HEK293 (cell line): ENCODE measurements around the gene PNPLA5.

ENCODE experiments used
- CTCF ChIA-PET: fragments of 350-600 bp; formaldehyde crosslinking; extraction: SDS; loops from one replicate; lab custom pipeline; 2021; ENCODE audit warnings: antibody characterized with exemption; lab: Yijun Ruan, JAX
- POLR2A ChIA-PET: fragments of 300-600 bp; formaldehyde crosslinking; extraction: SDS; loops from one replicate; lab custom pipeline; 2020; ENCODE audit warnings: antibody characterized with exemption, inconsistent platforms; lab: Yijun Ruan, JAX
- H3K27ac ChIP-seq: fragments of 200-500 bp; sonication (Bioruptor generic); 2 replicates; pipeline ENCODE4 v1.5.1; 2014; ENCODE audit warnings: low read depth, low read length, control low read depth, inconsistent platforms; ENCODE audit errors: extremely low read depth
- H3K36me3 ChIP-seq, 2 experiments: fragments of 200-500 bp in 1 of 2; sonication (Bioruptor generic) in 1 of 2; 1 replicate in 1 of 2; 2 replicates in 1 of 2; pipeline ENCODE4 v1.5.1; 2014 to 2017; ENCODE audit warnings: inconsistent platforms in 2 of 2, low read length in 2 of 2; ENCODE audit not compliant: control insufficient read depth in 2 of 2, insufficient read depth in 1 of 2
- H3K4me1 ChIP-seq: fragments of 200-500 bp; sonication (Bioruptor generic); 2 replicates; pipeline ENCODE4 v1.5.1; 2014; ENCODE audit warnings: mild to moderate bottlenecking, low read length, inconsistent platforms; ENCODE audit not compliant: control insufficient read depth, insufficient read depth
- H3K4me3 ChIP-seq: 2 replicates; pipeline ENCODE4 v1.5.1; 2011; ENCODE audit warnings: low read depth, mild to moderate bottlenecking, control low read depth, low read length, moderate library complexity
- H3K9me3 ChIP-seq: fragments of 200-500 bp; sonication (Bioruptor generic); 2 replicates; pipeline ENCODE4 v1.5.1; 2014; ENCODE audit warnings: low read depth, low read length, inconsistent platforms; ENCODE audit not compliant: control insufficient read depth, insufficient read depth
- BCL11B ChIP-seq: fragments of 450-650 bp; formaldehyde crosslinking; IDR thresholded peaks from 2 replicates; pipeline ENCODE4 v1.5.1; 2016; ENCODE audit warnings: low read depth, missing biosample characterization, missing genetic modification characterization
- BCL6B ChIP-seq: fragments of 450-650 bp; formaldehyde crosslinking; IDR thresholded peaks from 2 replicates; pipeline ENCODE4 v1.5.1; 2017; ENCODE audit warnings: missing biosample characterization, missing genetic modification characterization
- FEZF1 ChIP-seq: fragments of 450-650 bp; formaldehyde crosslinking; IDR thresholded peaks from 2 replicates; pipeline ENCODE4 v1.5.1; 2016; ENCODE audit warnings: missing biosample characterization, missing genetic modification characterization
- GLI2 ChIP-seq: fragments of 450-650 bp; formaldehyde crosslinking; IDR thresholded peaks from 2 replicates; pipeline ENCODE4; 2017; ENCODE audit warnings: missing biosample characterization, missing genetic modification characterization, low read depth, borderline replicate concordance
- HOXC10 ChIP-seq: sonication (generic); formaldehyde crosslinking; IDR thresholded peaks from 2 replicates; pipeline ENCODE4 v1.8.1; 2023; ENCODE audit warnings: mild to moderate bottlenecking, missing genetic modification reagents
- YY1 ChIP-seq: fragments of 450-650 bp; formaldehyde crosslinking; IDR thresholded peaks from 2 replicates; pipeline ENCODE4 v1.5.1; 2018; ENCODE audit warnings: missing biosample characterization, missing genetic modification characterization
- ZBTB20 ChIP-seq: fragments of 450-650 bp; formaldehyde crosslinking; IDR thresholded peaks from 2 replicates; pipeline ENCODE4 v1.5.1; 2016; ENCODE audit warnings: missing biosample characterization, missing genetic modification characterization
- ZFHX2 ChIP-seq: fragments of 450-650 bp; formaldehyde crosslinking; conservative IDR thresholded peaks from 2 replicates; pipeline ENCODE4 v1.5.1; 2016; ENCODE audit warnings: missing biosample characterization, missing genetic modification characterization
- ZFP41 ChIP-seq: fragments of 450-650 bp; formaldehyde crosslinking; IDR thresholded peaks from 2 replicates; pipeline ENCODE4 v1.5.1; 2016; ENCODE audit warnings: missing biosample characterization, missing genetic modification characterization, borderline replicate concordance
- ZFP69B ChIP-seq: fragments of 450-650 bp; formaldehyde crosslinking; IDR thresholded peaks from 2 replicates; pipeline ENCODE4 v1.5.1; 2016; ENCODE audit warnings: missing biosample characterization, missing genetic modification characterization
- ZNF146 ChIP-seq: fragments of 450-650 bp; formaldehyde crosslinking; IDR thresholded peaks from 2 replicates; pipeline ENCODE4 v1.5.1; 2016; ENCODE audit warnings: missing biosample characterization, missing genetic modification characterization
- ZNF157 ChIP-seq: fragments of 450-650 bp; formaldehyde crosslinking; IDR thresholded peaks from 2 replicates; pipeline ENCODE4 v1.5.1; 2016; ENCODE audit warnings: missing biosample characterization, missing genetic modification characterization
- ZNF175 ChIP-seq: fragments of 450-650 bp; formaldehyde crosslinking; IDR thresholded peaks from 2 replicates; pipeline ENCODE4 v1.5.1; 2016; ENCODE audit warnings: missing biosample characterization, missing genetic modification characterization
- ZNF184 ChIP-seq: fragments of 450-650 bp; IDR thresholded peaks from 2 replicates; pipeline ENCODE4 v1.5.1; 2018; ENCODE audit warnings: missing biosample characterization, mild to moderate bottlenecking, missing genetic modification characterization
- ZNF2 ChIP-seq: fragments of 450-650 bp; formaldehyde crosslinking; IDR thresholded peaks from 2 replicates; pipeline ENCODE4 v1.5.1; 2016; ENCODE audit warnings: missing biosample characterization, missing genetic modification characterization
- ZNF202 ChIP-seq: fragments of 450-650 bp; formaldehyde crosslinking; IDR thresholded peaks from 2 replicates; pipeline ENCODE4 v1.5.1; 2016; ENCODE audit warnings: missing biosample characterization, missing genetic modification characterization, borderline replicate concordance
- ZNF341 ChIP-seq: fragments of 450-650 bp; formaldehyde crosslinking; IDR thresholded peaks from 2 replicates; pipeline ENCODE4; 2016; ENCODE audit warnings: low read depth, missing biosample characterization, missing genetic modification characterization
- ZNF366 ChIP-seq: fragments of 450-650 bp; formaldehyde crosslinking; conservative IDR thresholded peaks from 2 replicates; pipeline ENCODE4 v1.5.1; 2016; ENCODE audit warnings: missing biosample characterization, missing genetic modification characterization
- ZNF37A ChIP-seq: fragments of 450-650 bp; IDR thresholded peaks from 2 replicates; pipeline ENCODE4 v1.5.1; 2018; ENCODE audit warnings: missing biosample characterization, missing genetic modification characterization
- ZNF488 ChIP-seq: fragments of 450-650 bp; formaldehyde crosslinking; IDR thresholded peaks from 2 replicates; pipeline ENCODE4 v1.5.1; 2016; ENCODE audit warnings: missing biosample characterization, missing genetic modification characterization
- ZNF510 ChIP-seq: fragments of 450-650 bp; formaldehyde crosslinking; IDR thresholded peaks from 2 replicates; pipeline ENCODE4 v1.5.1; 2018; ENCODE audit warnings: mild to moderate bottlenecking, missing genetic modification characterization, missing biosample characterization; ENCODE audit not compliant: insufficient replicate concordance
- ZNF530 ChIP-seq: fragments of 450-650 bp; formaldehyde crosslinking; IDR thresholded peaks from 2 replicates; pipeline ENCODE4 v1.5.1; 2016; ENCODE audit warnings: low read depth, missing biosample characterization, missing genetic modification characterization
- ZNF558 ChIP-seq: fragments of 450-650 bp; formaldehyde crosslinking; IDR thresholded peaks from 2 replicates; pipeline ENCODE4 v1.5.1; 2016; ENCODE audit warnings: missing biosample characterization, missing genetic modification characterization
- ZNF658 ChIP-seq: fragments of 450-650 bp; formaldehyde crosslinking; IDR thresholded peaks from 2 replicates; pipeline ENCODE4; 2016; ENCODE audit warnings: missing biosample characterization, missing genetic modification characterization
- ZNF843 ChIP-seq: fragments of 450-650 bp; formaldehyde crosslinking; IDR thresholded peaks from 2 replicates; pipeline ENCODE4 v1.5.1; 2016; ENCODE audit warnings: missing biosample characterization, missing genetic modification characterization
- ZSCAN30 ChIP-seq: fragments of 450-650 bp; IDR thresholded peaks from 2 replicates; pipeline ENCODE4 v1.5.1; 2018; ENCODE audit warnings: missing biosample characterization, mild to moderate bottlenecking, missing genetic modification characterization, moderate library complexity
- ZSCAN4 ChIP-seq: fragments of 450-650 bp; formaldehyde crosslinking; IDR thresholded peaks from 2 replicates; pipeline ENCODE4 v1.5.1; 2017; ENCODE audit warnings: missing biosample characterization, missing genetic modification characterization
- TF ChIP-seq, protein P1 (sequence below): fragments of 450-650 bp; formaldehyde crosslinking; IDR thresholded peaks from 2 replicates; pipeline ENCODE4 v1.5.1; 2017; ENCODE audit warnings: missing biosample characterization, mild to moderate bottlenecking, missing genetic modification characterization, moderate library complexity

PNPLA5 gene

DNA sequence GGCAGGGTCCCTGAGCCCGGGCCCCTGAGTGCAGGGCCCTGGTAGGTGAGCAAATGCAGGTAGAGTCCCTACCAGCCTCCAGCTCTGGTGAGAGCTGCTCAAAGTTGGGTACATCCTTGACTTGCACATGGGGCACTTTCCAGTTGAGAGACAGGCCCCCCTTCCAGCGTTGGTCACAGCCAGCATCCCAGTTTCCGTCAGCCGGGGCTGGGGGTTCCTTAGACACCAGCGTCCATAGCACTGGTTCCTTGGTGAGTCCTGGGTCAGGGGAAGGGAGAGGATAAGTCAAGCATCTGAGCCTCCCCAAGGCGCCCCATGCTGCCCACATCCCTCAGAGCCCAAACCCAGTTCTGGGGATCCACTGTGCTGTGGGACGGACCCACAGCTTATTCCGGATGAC lies 5.6 kb downstream of the PNPLA5 start:
- Histone ChIP-seq H3K4me3 (no peak overlapping the region), H3K4me1 (no peaks in the 10 kb centered on the region), H3K9me3 (no peaks in the 10 kb centered on the region), H3K27ac (no peak overlapping the region), H3K36me3 (no peaks in the 10 kb centered on the region)
- TF ChIP-seq ZBTB20, result no peak
- TF ChIP-seq, protein P1, sequence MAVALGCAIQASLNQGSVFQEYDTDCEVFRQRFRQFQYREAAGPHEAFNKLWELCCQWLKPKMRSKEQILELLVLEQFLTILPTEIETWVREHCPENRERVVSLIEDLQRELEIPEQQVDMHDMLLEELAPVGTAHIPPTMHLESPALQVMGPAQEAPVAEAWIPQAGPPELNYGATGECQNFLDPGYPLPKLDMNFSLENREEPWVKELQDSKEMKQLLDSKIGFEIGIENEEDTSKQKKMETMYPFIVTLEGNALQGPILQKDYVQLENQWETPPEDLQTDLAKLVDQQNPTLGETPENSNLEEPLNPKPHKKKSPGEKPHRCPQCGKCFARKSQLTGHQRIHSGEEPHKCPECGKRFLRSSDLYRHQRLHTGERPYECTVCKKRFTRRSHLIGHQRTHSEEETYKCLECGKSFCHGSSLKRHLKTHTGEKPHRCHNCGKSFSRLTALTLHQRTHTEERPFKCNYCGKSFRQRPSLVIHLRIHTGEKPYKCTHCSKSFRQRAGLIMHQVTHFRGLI (tag by site-specific recombination), result no peak
- TF ChIP-seq ZNF843 (tag by site-specific recombination), result no peak
- TF ChIP-seq ZNF146 (tag by site-specific recombination), result no peak
- TF ChIP-seq BCL6B, result no peak
- no peak for TF ChIP-seq ZNF157 (tag by site-specific recombination)
- TF ChIP-seq ZNF37A, result no peak
- TF ChIP-seq ZNF202 (tag by site-specific recombination), result no peak
- no peak for TF ChIP-seq ZSCAN30
- no peak for TF ChIP-seq ZNF341 (tag by site-specific recombination)
- no peak for TF ChIP-seq FEZF1 (tag by site-specific recombination)
- ChIA-PET POLR2A (no interaction called here), CTCF (interaction anchor here (0.9 to 1.4 kb wide), 7 partner anchors 9 to 739 kb away, joined by 3 to 8 read pairs (median 4); no protein-coding TSS in a partner anchor)

DNA sequence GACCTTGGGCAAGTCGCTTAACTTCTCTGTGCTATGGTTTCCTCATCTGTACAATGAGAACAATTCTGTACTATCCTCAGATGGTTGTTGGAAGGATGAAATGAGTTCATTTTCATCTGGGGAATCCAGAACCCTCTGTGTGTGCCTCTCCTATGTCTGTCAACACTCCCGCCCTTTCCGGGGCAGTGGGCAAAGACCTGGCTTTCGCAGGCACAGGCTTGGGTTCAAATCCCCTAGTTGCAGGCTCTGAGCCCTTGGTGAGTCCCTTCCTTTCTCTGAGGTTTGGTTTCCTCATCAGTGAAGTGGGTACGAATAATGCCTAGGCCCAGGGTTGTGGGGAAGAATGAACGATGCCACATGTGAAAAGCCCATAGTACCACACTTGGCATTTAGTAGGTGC lies 6.0 kb downstream of the PNPLA5 start:
- TF ChIP-seq BCL11B (no peak), ZNF2 (tag by site-specific recombination) (no peak), ZFP41 (tag by site-specific recombination) (no peak), ZNF510 (tag by site-specific recombination) (no peak), HOXC10 (CRISPR knock-in tag) (no peak), ZNF658 (tag by site-specific recombination) (no peak), ZFHX2 (no peak), ZNF488 (tag by site-specific recombination) (no peak), GLI2 (tag by site-specific recombination) (no peak), ZNF366 (tag by site-specific recombination) (no peak), ZNF175 (no peak), ZSCAN4 (no peak), ZNF184 (tag by site-specific recombination) (no peak), ZNF530 (tag by site-specific recombination) (no peak), ZNF558 (no peak), ZFP69B (tag by site-specific recombination) (no peak), ZSCAN30 (no peak), YY1 (no peak)
- TF ChIP-seq, all 188 proteins: peak for 0
- Histone ChIP-seq H3K27ac (no peak overlapping the region), H3K4me1 (no peaks in the 10 kb centered on the region), H3K9me3 (no peaks in the 10 kb centered on the region), H3K36me3 (no peaks in the 10 kb centered on the region), H3K4me3 (no peak overlapping the region)
- ChIA-PET POLR2A (interaction anchor here (0.8 kb wide), 1 partner anchor 15 kb away, joined by 5 read pairs; no protein-coding TSS in a partner anchor), CTCF (interaction anchor here (0.7 to 4.6 kb wide), 16 partner anchors 10 to 740 kb away, joined by 3 to 109 read pairs (median 4); no protein-coding TSS in a partner anchor)
